AG20443 (cell line): ENCODE data around the gene UBE3A.
A peak's percentile ranks its signal among the peaks of the same experiment; 100 is the strongest.

Source experiments
- DNase-seq: peaks from one replicate; pipeline ENCODE4 v3.0.0; 2012; ENCODE audit warnings: low spot score, mixed read lengths

The UBE3A gene

DNA sequence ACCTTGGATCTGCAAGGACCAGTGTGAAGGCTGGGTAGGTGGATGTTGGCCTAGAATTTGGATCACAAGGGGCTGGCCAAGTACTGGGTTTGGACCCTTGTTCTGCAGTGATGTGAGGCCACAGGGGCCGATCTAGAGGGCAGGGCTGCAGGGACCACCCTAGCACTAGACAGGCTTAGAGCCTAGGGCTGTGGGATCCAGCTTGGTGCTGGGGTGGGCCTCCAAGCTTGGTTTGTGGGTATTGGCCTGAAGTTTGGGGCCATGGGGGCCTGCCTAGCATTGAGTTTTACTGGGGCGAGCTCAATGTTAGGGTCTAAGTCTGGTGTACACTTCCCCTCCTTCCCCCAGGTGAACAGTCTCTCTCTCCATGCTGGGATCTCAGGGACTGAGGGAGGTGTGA, 36.5 kb downstream of the UBE3A start:
- DNase-seq: peak; percentile 5

DNA sequence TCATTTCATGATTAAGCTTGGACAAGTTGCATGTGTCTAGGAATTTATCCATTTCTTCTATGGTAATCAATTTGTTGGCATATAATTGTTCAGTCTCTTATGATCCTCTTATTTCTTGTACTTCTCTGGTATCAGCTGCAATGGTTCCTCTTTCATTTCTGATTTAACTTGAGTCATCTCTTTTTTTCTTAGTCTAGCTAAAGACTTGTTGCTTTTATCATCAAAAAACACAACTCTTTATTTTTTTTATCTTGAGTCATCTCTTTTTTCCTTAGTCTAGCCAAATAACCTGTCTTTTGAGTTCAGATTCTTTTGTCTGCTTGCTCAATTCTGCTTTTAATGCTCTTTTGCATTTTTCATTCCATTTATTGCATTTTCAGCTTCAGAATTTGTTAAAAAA, 37.3 kb downstream of the UBE3A start:
- DNase-seq: no peak

DNA sequence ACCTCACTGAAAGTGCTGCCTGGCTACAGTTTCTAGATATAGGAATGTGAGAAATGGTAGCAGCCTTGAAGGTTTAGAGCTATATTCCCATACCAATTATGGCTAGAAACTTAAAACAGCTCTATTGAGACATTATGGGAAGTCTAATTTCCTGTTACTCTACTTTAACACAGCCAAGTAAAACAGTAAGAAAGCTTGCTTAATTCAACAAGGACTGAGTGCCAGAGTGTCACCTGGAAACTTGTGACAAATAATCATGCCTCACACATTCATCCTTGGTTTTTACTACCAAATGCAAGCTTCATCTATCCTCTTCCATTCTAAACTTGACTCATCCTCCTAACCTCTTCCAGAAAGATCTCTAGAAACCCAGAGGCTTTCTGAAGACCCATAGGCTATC, 41.7 kb downstream of the UBE3A start:
- DNase-seq: no peak

- no peak for DNase-seq
Observed at GRCh38 chr15:25394898-25395297, 43.9 kb downstream of the UBE3A start.

DNA sequence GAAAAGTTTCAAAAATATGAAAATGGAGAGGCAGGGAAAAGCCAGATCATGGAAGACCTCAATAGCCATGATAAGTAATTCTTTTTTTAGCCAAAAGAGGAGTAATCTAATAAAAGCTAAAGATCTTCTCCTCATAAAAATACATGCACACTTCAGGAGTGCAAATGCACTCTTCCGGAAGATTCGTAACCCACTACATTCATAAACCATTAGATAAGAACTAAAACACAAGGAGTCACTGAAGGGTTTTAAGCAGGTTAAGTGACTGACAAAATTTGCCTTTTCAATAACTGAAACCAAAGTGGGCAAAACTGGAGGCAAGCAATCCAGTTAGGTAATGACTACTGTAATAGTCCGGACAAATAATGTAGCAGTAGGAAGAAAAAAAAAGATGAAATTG, 46.0 kb downstream of the UBE3A start:
- DNase-seq: no peak

- DNase-seq: peak; percentile 63
Observed at GRCh38 chr15:25391971-25392721, 46.7 kb downstream of the UBE3A start.

GRCh38 chr15:25385986-25386385, 52.8 kb downstream of the UBE3A start:
- no peak for DNase-seq

GRCh38 chr15:25381579-25381978, 57.2 kb downstream of the UBE3A start:
- DNase-seq: no peak

DNA sequence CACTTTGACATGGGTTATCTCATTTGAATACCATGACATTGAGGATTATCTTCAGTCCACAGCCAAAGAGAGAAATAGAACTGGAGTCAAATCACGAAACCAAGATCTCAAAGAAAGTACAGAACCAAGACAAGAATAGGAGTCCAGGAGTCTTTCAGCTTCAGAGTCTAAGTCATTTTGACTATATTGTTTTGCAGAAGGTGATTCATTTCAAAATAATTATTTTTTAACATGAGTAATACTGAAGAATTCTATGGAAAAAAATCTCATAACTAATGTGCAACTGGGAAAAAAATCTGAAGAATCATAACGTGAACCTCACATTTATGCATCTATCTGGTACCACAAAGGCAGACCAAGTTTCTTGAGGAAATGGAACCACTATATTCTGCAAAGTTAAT, 60.3 kb downstream of the UBE3A start:
- DNase-seq: no peak

DNA sequence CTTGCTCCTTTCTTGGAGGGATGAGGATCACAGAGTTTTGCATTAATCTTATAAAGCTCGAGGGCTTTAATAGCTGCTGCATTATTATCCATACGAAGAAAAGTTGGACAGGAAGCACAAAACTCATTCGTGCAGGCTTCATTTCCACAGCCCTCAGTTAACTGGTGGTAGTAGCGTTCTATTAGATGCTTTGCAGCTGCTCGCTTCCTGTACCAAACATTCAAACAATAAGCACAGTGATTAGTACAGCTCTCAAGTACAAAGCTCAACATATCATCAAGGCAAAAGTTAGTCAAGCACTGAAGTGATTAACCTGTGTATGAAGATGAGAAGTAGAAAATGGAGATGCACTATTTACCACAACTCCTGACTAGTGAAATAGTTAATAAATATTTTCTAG, 63.3 kb downstream of the UBE3A start:
- no peak for DNase-seq

GRCh38 chr15:25374143-25374542, 64.7 kb downstream of the UBE3A start:
- no peak for DNase-seq

DNA sequence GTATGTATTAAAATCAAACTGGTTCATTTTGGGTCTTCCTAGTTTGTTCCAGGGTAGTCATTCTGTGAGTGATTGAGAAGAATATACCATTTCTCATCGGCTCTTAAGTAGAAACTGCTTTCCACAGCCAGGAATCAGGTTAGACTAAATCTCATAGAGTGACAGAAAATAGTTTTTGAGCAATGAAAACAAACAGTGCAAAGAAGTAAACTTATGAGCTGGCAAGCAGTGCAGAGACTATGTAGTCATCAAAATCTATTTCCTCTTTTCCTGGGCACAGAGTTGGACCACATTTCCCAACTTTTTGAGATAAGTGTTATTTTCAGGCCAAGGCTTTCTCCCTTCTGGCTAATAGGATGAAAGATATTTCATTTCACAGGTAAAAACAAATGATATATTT, 66.5 kb downstream of the UBE3A start:
- DNase-seq: peak; percentile 12

DNA sequence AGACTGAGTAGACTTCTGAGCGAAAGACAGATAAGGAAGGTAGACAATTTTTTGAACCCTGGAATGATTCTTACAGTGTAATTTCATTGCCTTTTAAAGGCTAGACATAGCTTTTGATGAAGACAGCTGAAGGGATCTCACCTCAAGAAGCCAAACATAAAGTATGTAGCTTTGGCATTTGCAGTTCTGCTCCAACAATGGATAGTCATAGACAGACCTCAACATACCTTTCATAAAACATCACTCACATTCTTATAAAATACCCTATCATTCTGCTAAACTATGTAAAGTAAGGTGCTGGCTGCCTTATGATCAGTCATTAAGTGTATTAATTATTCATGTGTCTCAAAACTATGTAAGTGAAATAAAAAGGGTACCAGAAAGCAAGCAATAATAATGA, 70.0 kb downstream of the UBE3A start:
- DNase-seq: no peak

GRCh38 chr15:25366058-25366457, 72.8 kb downstream of the UBE3A start:
- DNase-seq: no peak

DNA sequence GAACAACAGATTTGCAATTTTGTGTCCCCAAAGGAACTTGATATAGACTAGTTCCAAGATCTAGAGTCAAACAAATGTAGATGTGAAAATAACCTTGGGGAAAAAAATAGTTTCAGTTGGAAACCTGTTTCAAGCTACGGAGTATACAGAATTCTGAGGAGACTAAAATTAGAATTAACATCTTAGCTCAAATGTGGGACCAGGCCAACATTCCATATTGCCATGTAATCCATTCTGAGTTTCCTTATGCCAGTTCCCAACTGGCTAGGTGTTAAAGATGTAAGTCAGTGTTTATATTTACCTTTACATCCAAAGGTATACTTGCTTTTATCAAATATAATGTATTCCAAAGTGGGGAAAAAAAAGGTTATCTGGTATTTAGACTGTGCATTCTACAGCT, 76.3 kb downstream of the UBE3A start:
- no peak for DNase-seq

GRCh38 chr15:25347707-25348106, 91.1 kb downstream of the UBE3A start:
- no peak for DNase-seq

- DNase-seq: no peak
Observed at GRCh38 chr15:25346371-25346770, 92.5 kb downstream of the UBE3A start.

DNA sequence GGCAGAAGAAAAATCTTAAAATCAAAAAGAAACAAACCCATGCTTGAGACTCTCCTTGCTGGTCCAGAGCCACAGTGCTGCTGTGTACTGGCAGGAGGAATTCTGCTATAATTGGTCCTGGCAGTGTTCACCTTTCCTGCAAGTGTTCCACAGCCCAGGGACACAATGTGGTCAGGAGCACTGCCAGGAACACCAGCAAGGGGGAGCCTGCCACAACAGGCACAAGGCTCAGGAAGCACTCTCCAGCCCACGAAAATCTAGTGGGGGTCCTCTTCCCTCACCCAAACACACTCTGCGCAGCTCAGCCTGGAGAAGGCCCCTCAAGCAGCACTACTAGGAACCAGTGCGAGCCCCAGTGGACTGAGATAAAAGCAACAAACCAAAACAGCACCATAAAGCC, 92.9 kb downstream of the UBE3A start:
- peak; percentile 30 for DNase-seq

DNA sequence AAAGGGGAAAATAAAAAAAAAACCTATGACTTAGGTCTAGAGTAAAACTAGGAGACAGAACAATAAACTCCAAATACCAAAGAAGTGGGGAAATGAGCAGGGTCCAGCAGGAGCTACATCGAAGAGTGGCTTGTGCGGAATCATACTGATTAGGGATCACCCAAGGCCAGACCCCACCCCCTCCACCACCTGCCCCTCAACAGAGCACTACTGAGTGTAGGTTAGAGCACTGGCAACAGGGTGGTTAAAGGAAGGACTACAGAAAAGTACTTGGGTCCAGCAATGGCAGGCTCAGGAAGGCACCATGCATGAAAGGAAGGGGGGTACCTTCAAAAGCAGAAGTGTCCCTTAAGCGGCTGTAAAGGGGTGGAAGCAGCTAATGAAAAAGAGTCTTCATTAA, 96.2 kb downstream of the UBE3A start:
- no peak for DNase-seq

GRCh38 chr15:25339431-25339830, 99.4 kb downstream of the UBE3A start:
- no peak for DNase-seq

GRCh38 chr15:25335279-25335678, 103.5 kb downstream of the UBE3A start:
- DNase-seq: no peak

DNA sequence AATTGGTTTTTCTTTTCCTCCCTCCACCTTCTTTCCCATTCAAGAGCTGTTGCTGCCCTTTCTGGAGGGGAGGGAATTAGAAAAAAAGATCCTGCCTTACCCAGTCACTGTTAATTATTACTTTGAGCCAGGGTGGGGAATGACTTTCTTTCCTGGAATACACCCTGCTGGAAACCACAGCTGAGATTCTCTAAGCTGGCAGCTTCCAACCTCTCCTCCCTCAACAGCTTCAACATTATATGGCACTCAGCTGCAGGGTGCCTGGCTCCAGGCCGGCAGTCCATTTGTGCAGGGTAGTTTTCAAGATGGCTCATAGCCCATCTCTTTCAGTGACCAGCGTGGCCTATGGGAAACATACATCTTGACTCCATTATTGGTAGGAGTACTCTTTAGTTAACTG, 105.8 kb downstream of the UBE3A start:
- DNase-seq: no peak

DNA sequence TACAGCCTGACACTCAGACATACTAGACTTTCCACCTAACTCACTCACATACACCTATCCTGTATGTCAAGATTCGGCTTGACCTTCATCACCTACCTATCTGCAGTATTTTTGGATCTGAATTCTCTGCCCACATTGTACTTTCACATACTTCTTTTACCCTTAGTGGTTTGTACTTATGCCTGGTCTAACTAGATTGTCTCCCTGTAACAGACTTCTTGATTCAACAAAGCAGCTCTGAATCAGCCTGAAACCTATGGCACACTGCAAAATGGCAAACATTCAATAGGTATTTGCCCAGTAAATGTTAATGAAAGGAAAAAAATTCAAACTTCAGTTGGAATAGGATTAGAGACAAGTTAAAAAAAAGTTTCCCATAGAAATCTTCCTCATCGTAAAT, 106.5 kb downstream of the UBE3A start:
- DNase-seq: no peak

DNA sequence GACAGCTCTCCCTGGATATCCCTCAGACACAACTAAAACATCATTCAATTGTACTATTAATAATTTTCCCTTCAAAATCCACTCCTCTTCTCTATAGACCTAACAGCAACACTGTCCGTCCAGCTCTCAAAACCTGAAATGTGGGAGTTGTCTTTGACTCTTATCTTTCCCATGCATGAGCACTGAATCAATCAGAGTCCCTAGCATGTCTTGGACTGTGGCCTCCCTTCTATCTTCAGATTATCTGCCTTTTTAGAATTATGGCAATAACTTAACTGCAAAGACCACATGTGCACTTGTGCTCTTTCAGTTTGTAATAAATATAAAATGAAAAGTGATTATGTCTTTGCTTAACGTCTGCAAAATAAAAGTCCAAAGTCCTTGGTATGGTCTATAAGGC, 107.0 kb downstream of the UBE3A start:
- DNase-seq: no peak

DNA sequence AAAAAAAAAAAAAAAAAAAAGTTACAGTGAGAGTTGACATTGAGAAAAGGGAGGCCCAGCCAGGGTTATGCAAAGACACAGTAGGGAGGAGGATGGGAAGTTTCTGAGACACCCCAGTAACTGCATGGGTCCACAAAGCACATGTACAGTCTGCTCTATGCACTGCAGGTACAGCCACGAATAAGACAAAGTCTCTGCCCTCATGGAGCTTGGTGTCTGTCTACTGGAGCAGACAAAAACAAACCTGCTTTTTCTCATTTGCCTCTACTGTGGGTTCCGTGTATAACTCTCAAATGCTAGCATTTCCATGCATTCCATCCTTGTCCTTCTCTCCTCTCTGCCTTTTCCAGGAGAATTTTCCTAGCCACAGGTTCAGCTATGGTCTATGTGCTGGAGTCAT, 107.4 kb downstream of the UBE3A start:
- no peak for DNase-seq
